ENCODE results near the gene ADAMTSL2. TPM values are rescaled to one million over a fixed set of nuclear protein-coding genes. Genes with fewer than 3 reads are reported as not detected.
A peak's percentile ranks its signal among the peaks of the same experiment; 100 is the strongest.

The ADAMTSL2 gene
- polyA plus RNA-seq, 1 of the 3 experiments (the other 2 are of a cell fraction), result 0.21 TPM

GRCh38 chr9:133615186-133615585 is 80.7 kb downstream of the ADAMTSL2 start:
- 27% methylated on average over 3 of the region's 16 CpGs for WGBS (ENCODE audit: low lambda C conversion rate)
- TF ChIP-seq RFX5 (IDR thresholded peaks at IDR 0.05; ENCODE audit: low read length) (no peak), FOSL2 (IDR thresholded peaks at IDR 0.05; ENCODE audit: borderline replicate concordance, low read depth) (no peak)
- H2AFZ ChIP-seq (ENCODE audit: low read depth), result no peak overlapping the region
- POLR2A ChIA-PET, result interaction anchor here (0.9 to 18.3 kb wide), 2 partner anchors 22 to 81 kb away, joined by 4 to 261 read pairs; partner anchors contain the start of genes ADAMTSL2 and DBH
- H3K4me2 ChIP-seq, result no peak overlapping the region
- H3K27ac ChIP-seq (ENCODE audit: low read depth in 2 of 2, low read length in 1 of 2), result no peak overlapping the region; a peak in 1 of 4 replicates
- H4K20me1 ChIP-seq (ENCODE audit: insufficient read depth), result no peaks in the 10 kb centered on the region
- no peaks in the 10 kb centered on the region for H3K9me3 ChIP-seq
- peaks cover 0 to 41% of the 10 kb centered on the region in 2 experiments; a peak in 1 of 4 replicates for H3K4me1 ChIP-seq (ENCODE audit: control insufficient read depth in 1 of 2, insufficient read depth in 2 of 2, low read depth in 1 of 2, low read length in 1 of 2)
- H3F3A ChIP-seq (replicated peaks; ENCODE audit: insufficient read depth), result no peaks in the 10 kb centered on the region
- no peaks in the 10 kb centered on the region for H3K9me2 ChIP-seq
- CTCF ChIA-PET, result interaction anchor here (0.8 to 2.1 kb wide), 2 partner anchors 8 to 19 kb away, joined by 3 to 4 read pairs; no protein-coding TSS in a partner anchor
- no peaks in the 10 kb centered on the region for H3K79me2 ChIP-seq (ENCODE audit: insufficient read depth)
- H3K4me3 ChIP-seq (ENCODE audit: low read depth in 2 of 2, low read length in 1 of 2), result no peak overlapping the region
- H3K27me3 ChIP-seq (ENCODE audit: insufficient read depth), result peaks cover 9% of the 10 kb centered on the region; the same call in 1 of the 2 replicates
- peak; percentile 74 for DNase-seq
- no peak overlapping the region for H3K9ac ChIP-seq
- H3K36me3 ChIP-seq (replicated peaks in 1 of 2; ENCODE audit: control insufficient read depth in 1 of 2, insufficient read depth in 2 of 2, low read length in 1 of 2), result no peaks in the 10 kb centered on the region

GRCh38 chr9:133615606-133616188 is 81.2 kb downstream of the ADAMTSL2 start:
- Histone ChIP-seq H3K4me3 (ENCODE audit: low read depth in 2 of 2, low read length in 1 of 2) (no peak overlapping the region), H3K36me3 (replicated peaks in 1 of 2; ENCODE audit: control insufficient read depth in 1 of 2, insufficient read depth in 2 of 2, low read length in 1 of 2) (no peaks in the 10 kb centered on the region), H3K4me2 (no peak overlapping the region), H3F3A (replicated peaks; ENCODE audit: insufficient read depth) (no peaks in the 10 kb centered on the region), H3K79me2 (ENCODE audit: insufficient read depth) (no peaks in the 10 kb centered on the region), H3K9me2 (no peaks in the 10 kb centered on the region), H3K4me1 (ENCODE audit: control insufficient read depth in 1 of 2, insufficient read depth in 2 of 2, low read depth in 1 of 2, low read length in 1 of 2) (peaks cover 0 to 37% of the 10 kb centered on the region in 2 experiments; a peak in 1 of 4 replicates), H3K9me3 (no peaks in the 10 kb centered on the region), H3K27me3 (ENCODE audit: insufficient read depth) (peaks cover 9% of the 10 kb centered on the region; the same call in 1 of the 2 replicates), H2AFZ (ENCODE audit: low read depth) (no peak overlapping the region), H4K20me1 (ENCODE audit: insufficient read depth) (no peaks in the 10 kb centered on the region), H3K9ac (no peak overlapping the region), H3K27ac (ENCODE audit: low read depth in 2 of 2, low read length in 1 of 2) (no peak overlapping the region)
- TF ChIP-seq SMC3 (IDR thresholded peaks at IDR 0.05; ENCODE audit: low read depth, low read length), result no peak
- no peak for TF ChIP-seq REST (IDR thresholded peaks at IDR 0.05; ENCODE audit: low read depth, low read length)
- no peak for TF ChIP-seq TEAD4 (IDR thresholded peaks at IDR 0.05; ENCODE audit: borderline replicate concordance, insufficient read depth)
- no peak for TF ChIP-seq CTCF (IDR thresholded peaks at IDR 0.05)
- no peak for TF ChIP-seq MAX (IDR thresholded peaks at IDR 0.05; ENCODE audit: low read depth)
- TF ChIP-seq SIN3A (IDR thresholded peaks at IDR 0.05; ENCODE audit: borderline replicate concordance, low read depth, low read length), result no peak
- TF ChIP-seq YY1 (IDR thresholded peaks at IDR 0.05; ENCODE audit: low read depth), result no peak
- TF ChIP-seq GATA2 (CRISPR knock-in tag; IDR thresholded peaks at IDR 0.05), result no peak
- no peak for TF ChIP-seq ELF1 (IDR thresholded peaks at IDR 0.05)
- TF ChIP-seq ZBTB33 (IDR thresholded peaks at IDR 0.05; ENCODE audit: borderline replicate concordance, low read depth), result no peak
- TF ChIP-seq NFIC (IDR thresholded peaks at IDR 0.05; ENCODE audit: borderline replicate concordance), result no peak
- no peak for TF ChIP-seq POLR2AphosphoS5 (IDR thresholded peaks at IDR 0.05; ENCODE audit: low read depth, low read length)
- no peak for TF ChIP-seq FOXJ3 (CRISPR knock-in tag; IDR thresholded peaks at IDR 0.05)
- TF ChIP-seq MXI1 (IDR thresholded peaks at IDR 0.05; ENCODE audit: low read depth, low read length), result no peak
- 75% methylated on average over 10 of the region's 13 CpGs for WGBS (ENCODE audit: low lambda C conversion rate)
- ChIA-PET POLR2A (interaction anchor here (0.9 to 18.3 kb wide), 2 partner anchors 22 to 82 kb away, joined by 4 to 261 read pairs; partner anchors contain the start of genes ADAMTSL2 and DBH), CTCF (interaction anchor here (0.8 to 2.1 kb wide), 3 partner anchors 8 to 25 kb away, joined by 3 to 4 read pairs (median 3); no protein-coding TSS in a partner anchor)
- no peak for DNase-seq

Measured in SK-N-SH (cell line).